Hematopoietic multipotent progenitor cell treated with erythropoietin and hydrocortisone succinate and interleukin-3 and kit ligand, for 6 days (in vitro differentiated cells): Measurements from ENCODE around the gene OPCML.

Source experiments
- DNase-seq: peaks from one replicate; pipeline ENCODE4 v3.0.0-alpha.2; 2015

The OPCML gene

GRCh38 chr11:133058501-133058900 lies 473.8 kb downstream of the OPCML start:
- no peak for DNase-seq

GRCh38 chr11:133053124-133053776 lies 479.1 kb downstream of the OPCML start:
- DNase-seq = no peak

- no peak for DNase-seq
Measured at GRCh38 chr11:133052537-133052936, 479.8 kb downstream of the OPCML start.

GRCh38 chr11:133049244-133050019 lies 482.9 kb downstream of the OPCML start:
- no peak for DNase-seq

GRCh38 chr11:133048270-133048669 lies 484.0 kb downstream of the OPCML start:
- no peak for DNase-seq

GRCh38 chr11:133047771-133048115 lies 484.6 kb downstream of the OPCML start:
- DNase-seq = no peak

- DNase-seq = no peak
Measured at GRCh38 chr11:133047036-133047770, 485.1 kb downstream of the OPCML start.

GRCh38 chr11:133046252-133046651 lies 486.0 kb downstream of the OPCML start:
- DNase-seq = no peak

- no peak for DNase-seq
Measured at GRCh38 chr11:133041928-133042882, 490.1 kb downstream of the OPCML start.

- DNase-seq = no peak
Measured at GRCh38 chr11:133041181-133041580, 491.1 kb downstream of the OPCML start.

GRCh38 chr11:133040289-133040900 lies 491.9 kb downstream of the OPCML start:
- DNase-seq = no peak

GRCh38 chr11:133038850-133039249 lies 493.5 kb downstream of the OPCML start:
- DNase-seq = no peak

- no peak for DNase-seq
Measured at GRCh38 chr11:133034929-133035328, 497.4 kb downstream of the OPCML start.

- no peak for DNase-seq
Measured at GRCh38 chr11:133029107-133029506, 503.2 kb downstream of the OPCML start.

- DNase-seq = no peak
Measured at GRCh38 chr11:133026952-133027351, 505.3 kb downstream of the OPCML start.

- no peak for DNase-seq
Measured at GRCh38 chr11:133024301-133024700, 508.0 kb downstream of the OPCML start.

GRCh38 chr11:133023232-133023631 lies 509.1 kb downstream of the OPCML start:
- no peak for DNase-seq

- no peak for DNase-seq
Measured at GRCh38 chr11:133021553-133021952, 510.7 kb downstream of the OPCML start.

GRCh38 chr11:133020372-133020714 lies 512.0 kb downstream of the OPCML start:
- no peak for DNase-seq

GRCh38 chr11:133019545-133020371 lies 512.5 kb downstream of the OPCML start:
- DNase-seq = no peak

GRCh38 chr11:133015457-133015856 lies 516.8 kb downstream of the OPCML start:
- DNase-seq = no peak
